Germinal center (tissue), 1 donor: ENCODE results near the gene POLR2E.

Source experiments
- DNase-seq: peaks from one replicate; pipeline ENCODE4 v3.0.0; 2012; ENCODE audit warnings: mixed read lengths, low spot score

The POLR2E gene

GRCh38 chr19:1110809-1111640 lies 15.8 kb upstream of the POLR2E start:
- DNase-seq = no peak

GRCh38 chr19:1109697-1110671 lies 14.8 kb upstream of the POLR2E start:
- no peak for DNase-seq

GRCh38 chr19:1109032-1109551 lies 13.9 kb upstream of the POLR2E start:
- DNase-seq = no peak

- DNase-seq = no peak
Observed at GRCh38 chr19:1108291-1109031, 13.3 kb upstream of the POLR2E start.

- DNase-seq = no peak
Observed at GRCh38 chr19:1107661-1108261, 12.6 kb upstream of the POLR2E start.

- DNase-seq = no peak
Observed at GRCh38 chr19:1106841-1107660, 11.9 kb upstream of the POLR2E start.

GRCh38 chr19:1105873-1106840 lies 11.0 kb upstream of the POLR2E start:
- no peak for DNase-seq

GRCh38 chr19:1105008-1105872 lies 10.1 kb upstream of the POLR2E start:
- DNase-seq = no peak

- peak; percentile 82 for DNase-seq
Observed at GRCh38 chr19:1104311-1105007, 9.3 kb upstream of the POLR2E start.

GRCh38 chr19:1103708-1104310 lies 8.6 kb upstream of the POLR2E start, which contains the start of gene GPX4:
Gene GPX4, plus strand, starts transcription at chr19:1103994. Its CDS starts 50 bp downstream, at chr19:1104044.
- DNase-seq = peak; percentile 98

GRCh38 chr19:1103132-1103707 lies 8.0 kb upstream of the POLR2E start:
- DNase-seq = no peak

- DNase-seq = no peak
Observed at GRCh38 chr19:1102407-1103131, 7.4 kb upstream of the POLR2E start.

- no peak for DNase-seq
Observed at GRCh38 chr19:1101337-1101698, 6.1 kb upstream of the POLR2E start.

GRCh38 chr19:1098177-1099051 lies 3.2 kb upstream of the POLR2E start:
- no peak for DNase-seq

GRCh38 chr19:1097810-1098176 lies 2.6 kb upstream of the POLR2E start:
- no peak for DNase-seq
